Ovary (tissue), 9 donors: ENCODE data around the gene DGKD. TPM values are rescaled to one million over a fixed set of nuclear protein-coding genes. Genes with fewer than 3 reads are reported as not detected.

Source experiments
- DNase-seq, 5 donors: peaks; one replicate each; pipeline ENCODE4 v3.0.0-alpha.2; 2019 to 2020
- H3K27ac ChIP-seq, 2 donors: fragments of 200-600 bp; one replicate each; pipeline versions ENCODE4 v1.5.1 to v1.8.0; 2019 to 2022
- H3K27me3 ChIP-seq: fragments of 200-600 bp; one replicate; pipeline ENCODE4 v1.8.0; 2022
- H3K36me3 ChIP-seq: fragments of 200-600 bp; sonication (generic); one replicate; pipeline ENCODE4 v1.5.1; 2019
- H3K4me1 ChIP-seq: one replicate; pipeline ENCODE4 v1.8.1; 2013; ENCODE audit warnings: mild to moderate bottlenecking, moderate library complexity; ENCODE audit not compliant: insufficient read depth
- H3K4me3 ChIP-seq: fragments of 200-600 bp; sonication (generic); one replicate; pipeline ENCODE4 v1.5.1; 2017
- H3K9me3 ChIP-seq, 2 donors: fragments of 200-600 bp in 1 of 2; sonication (generic) in 1 of 2; one replicate each; pipeline versions ENCODE4 v1.5.1 to v1.8.1; 2013 to 2019; ENCODE audit warnings: mild to moderate bottlenecking in 1 of 2, moderate library complexity in 1 of 2
- EP300 ChIP-seq: sonication (generic); formaldehyde crosslinking; IDR thresholded peaks from one replicate; pipeline ENCODE4 v1.6.1; 2017; ENCODE audit warnings: antibody characterized with exemption
- POLR2A ChIP-seq: fragments of 450-650 bp; IDR thresholded peaks from one replicate; pipeline ENCODE4 v1.6.1; 2017; ENCODE audit warnings: antibody characterized with exemption, mild to moderate bottlenecking, moderate library complexity
- WGBS, 3 donors: extraction: QIAGEN DNeasy Blood & Tissue Kit in 1 of 3; methylation state at CpG; one replicate each; pipeline versions ENCODE4 v1.1.5 to v1.1.7; 2013 to 2017; 5-methylcytosine and 5-hydroxymethylcytosine counted together
- intact Hi-C, 4 donors: fragments of 100-400 bp; cut with DNase I; formaldehyde crosslinking; loops; one replicate each; pipeline versions ENCODE4 v1.11.0 to v1.15.1; 2022 to 2023
- polyA plus RNA-seq, 2 donors: library from polyadenylated mRNA; stranded (reverse); fragments of 200-250 nt in 1 of 2; fragments of 350-450 nt in 1 of 2; fragmentation: Illumina TruSeq in 1 of 2; extraction: RNeasy Lipid Tissue Mini Kit (QIAGEN cat#74804) in 1 of 2; gene quantifications; one replicate each; pipeline ENCODE4 v1.2.3, GENCODE V29; 2013 to 2014
- total RNA-seq, 7 donors: library from RNA; depleted of rRNA in 2 of 7; stranded (reverse); fragments of >200 nt in 2 of 7; fragmentation: NEBNext Ultra II Directional in 3 of 7; extraction: Animal tissue kit (Norgen Biotek cat#: 25700) in 3 of 7; gene quantifications; one replicate each; pipeline versions ENCODE4 v1.1.0 to v1.2.4, GENCODE V29; 2016 to 2023
- TF ChIP-seq, protein P1 (sequence below), 3 donors: fragments of 450-650 bp in 2 of 3; fragments of 200-600 bp in 1 of 3; IDR thresholded peaks; one replicate each; pipeline versions ENCODE4 v1.5.1 to v1.8.0; 2016 to 2022; ENCODE audit warnings: antibody characterized with exemption in 3 of 3, mild to moderate bottlenecking in 1 of 3
- donor health status: DM: no; HTN: no; CAD: no; lungs with moderate emphysema.
- donor health status: DM: no; HTN: no; CAD: no.
- donor health status: Bipolar disorder and iron deficiency.
- donor health status: DM: yes; HTN: yes; CAD: no.
- donor health status: DM: no; HTN: no; CAD: no.
- donor health status: DM: yes; HTN: yes; CAD: no.

Gene DGKD
- total and polyA plus RNA-seq, 9 donors: 9.4 to 81.8 (median 36.3) TPM

DNA sequence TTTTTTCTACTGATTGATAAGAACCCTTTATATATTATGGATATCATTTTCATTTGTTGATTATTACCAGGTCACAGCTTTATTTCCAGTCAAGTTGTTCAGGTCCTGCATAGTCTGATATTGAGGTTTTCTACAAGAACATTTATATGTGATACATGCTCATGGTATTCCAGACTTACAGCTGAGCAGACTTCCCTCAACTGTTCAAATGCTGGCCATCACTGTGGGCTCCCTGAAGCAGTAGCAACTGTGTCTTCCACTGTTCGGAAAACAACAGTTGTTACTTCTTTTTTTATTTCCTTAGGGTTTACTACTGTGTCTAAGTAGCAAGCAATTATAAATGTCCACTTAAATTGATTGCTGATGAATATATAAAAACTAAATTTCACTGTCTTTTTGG is 79.5 kb downstream of the DGKD start:
- intact Hi-C loops: loop anchor here in 1 of 4 donors (2.0 kb wide), 1 partner anchor 79 kb away; the partner anchor contains the start of gene DGKD
- Histone ChIP-seq H3K27me3 (no peaks in the 10 kb centered on the region), H3K9me3 (no peaks in the 10 kb centered on the region), H3K36me3 (no peaks in the 10 kb centered on the region), H3K4me1 (no peaks in the 10 kb centered on the region), H3K27ac (no peak overlapping the region), H3K4me3 (no peak overlapping the region)
- TF ChIP-seq, protein P1, sequence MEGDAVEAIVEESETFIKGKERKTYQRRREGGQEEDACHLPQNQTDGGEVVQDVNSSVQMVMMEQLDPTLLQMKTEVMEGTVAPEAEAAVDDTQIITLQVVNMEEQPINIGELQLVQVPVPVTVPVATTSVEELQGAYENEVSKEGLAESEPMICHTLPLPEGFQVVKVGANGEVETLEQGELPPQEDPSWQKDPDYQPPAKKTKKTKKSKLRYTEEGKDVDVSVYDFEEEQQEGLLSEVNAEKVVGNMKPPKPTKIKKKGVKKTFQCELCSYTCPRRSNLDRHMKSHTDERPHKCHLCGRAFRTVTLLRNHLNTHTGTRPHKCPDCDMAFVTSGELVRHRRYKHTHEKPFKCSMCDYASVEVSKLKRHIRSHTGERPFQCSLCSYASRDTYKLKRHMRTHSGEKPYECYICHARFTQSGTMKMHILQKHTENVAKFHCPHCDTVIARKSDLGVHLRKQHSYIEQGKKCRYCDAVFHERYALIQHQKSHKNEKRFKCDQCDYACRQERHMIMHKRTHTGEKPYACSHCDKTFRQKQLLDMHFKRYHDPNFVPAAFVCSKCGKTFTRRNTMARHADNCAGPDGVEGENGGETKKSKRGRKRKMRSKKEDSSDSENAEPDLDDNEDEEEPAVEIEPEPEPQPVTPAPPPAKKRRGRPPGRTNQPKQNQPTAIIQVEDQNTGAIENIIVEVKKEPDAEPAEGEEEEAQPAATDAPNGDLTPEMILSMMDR (IDR thresholded peaks at IDR 0.05): no peak
- TF ChIP-seq POLR2A: no peak
- no peak for TF ChIP-seq EP300
- DNase-seq: peak in 1 of 5 donors; percentile 2
- WGBS, 3 donors: 80 to 92% (median 89%) methylated on average over 1 of the region's 1 CpG

DNA sequence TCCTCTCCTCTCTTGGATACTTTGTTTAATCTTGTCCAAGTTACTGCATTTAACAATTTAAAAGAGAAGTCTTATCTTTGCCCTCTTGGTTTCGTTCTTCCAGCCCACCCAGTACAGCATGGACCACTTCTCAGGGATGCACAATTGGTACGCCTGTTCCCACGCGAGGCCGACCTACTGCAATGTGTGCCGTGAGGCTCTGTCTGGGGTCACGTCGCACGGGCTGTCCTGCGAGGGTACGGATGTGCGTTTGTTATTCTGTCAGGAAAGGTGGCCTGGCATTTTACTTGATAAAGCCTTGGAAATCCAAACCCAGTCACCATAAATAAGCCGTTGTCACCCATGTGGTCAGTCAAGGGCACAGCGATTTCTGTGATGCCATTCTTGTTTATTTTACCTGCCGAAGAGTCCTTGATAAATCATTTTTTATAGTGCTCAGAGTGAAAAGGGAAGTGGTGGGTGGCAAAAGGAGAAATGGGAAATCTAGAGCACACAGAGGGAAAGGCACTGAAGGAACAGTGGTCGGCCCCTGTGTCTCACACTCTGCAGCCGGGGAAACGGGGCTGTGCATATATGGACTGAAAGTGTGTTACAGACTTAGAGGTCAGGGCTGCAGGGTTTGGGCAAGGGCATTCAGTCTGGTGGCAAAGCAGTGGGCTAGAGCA is 80.5 kb downstream of the DGKD start:
- no peak overlapping the region for H3K4me3 ChIP-seq
- H3K4me1 ChIP-seq: peaks cover 4% of the 10 kb centered on the region
- 88 to 89% (median 89%) methylated on average over 18 of the region's 18 CpGs for WGBS, 3 donors
- no peaks in the 10 kb centered on the region for H3K36me3 ChIP-seq
- intact Hi-C loops: loop anchor here in 1 of 4 donors (2.0 kb wide), 1 partner anchor 80 kb away; the partner anchor contains the start of gene DGKD
- DNase-seq: peak in 2 of 5 donors; percentile 10 to 15
- TF ChIP-seq, protein P1 (IDR thresholded peaks at IDR 0.05): no peak
- no peaks in the 10 kb centered on the region for H3K27me3 ChIP-seq
- no peak overlapping the region for H3K27ac ChIP-seq
- H3K9me3 ChIP-seq: no peaks in the 10 kb centered on the region

DNA sequence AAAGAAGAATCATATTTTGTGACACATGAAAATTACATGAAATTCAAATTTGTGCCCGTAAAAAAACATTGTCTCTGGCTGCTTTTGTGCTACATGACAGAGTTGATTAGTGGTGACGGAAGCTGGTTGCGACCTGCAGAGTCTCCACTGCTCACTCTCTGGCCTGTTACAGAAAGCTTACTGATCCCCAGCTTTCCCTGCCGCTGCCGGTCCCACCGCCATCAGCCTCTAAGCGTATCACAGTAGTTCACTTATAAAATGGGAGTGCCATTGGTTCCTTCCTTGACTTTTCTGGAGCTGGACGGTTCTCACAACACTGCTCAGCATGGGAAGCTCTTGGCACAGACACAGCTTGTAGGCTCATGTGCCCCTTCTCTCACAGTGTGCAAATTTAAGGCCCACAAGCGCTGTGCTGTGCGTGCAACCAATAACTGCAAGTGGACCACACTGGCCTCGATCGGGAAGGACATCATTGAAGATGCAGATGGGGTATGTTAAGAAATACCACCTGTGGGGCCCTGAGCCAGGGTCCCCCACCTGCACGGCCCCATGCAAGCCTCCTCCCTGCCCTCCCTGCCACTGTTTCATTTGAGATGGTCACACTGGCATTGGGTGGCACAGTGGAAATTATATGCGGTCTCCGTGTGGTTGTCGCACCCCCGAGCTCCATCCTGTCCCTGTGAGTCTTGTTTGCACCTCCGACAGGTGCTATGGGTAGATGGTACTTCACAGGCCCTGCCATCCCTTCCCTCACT is 81.3 kb downstream of the DGKD start:
- no peaks in the 10 kb centered on the region for H3K9me3 ChIP-seq
- no peak overlapping the region for H3K4me3 ChIP-seq
- H3K4me1 ChIP-seq: peaks cover 4% of the 10 kb centered on the region
- H3K27ac ChIP-seq: no peak overlapping the region
- H3K27me3 ChIP-seq: no peaks in the 10 kb centered on the region
- intact Hi-C loops: loop anchor here in 1 of 4 donors (2.0 kb wide), 1 partner anchor 81 kb away; the partner anchor contains the start of gene DGKD
- H3K36me3 ChIP-seq: no peaks in the 10 kb centered on the region
- WGBS, 3 donors: 93 to 94% (median 94%) methylated on average over 18 of the region's 18 CpGs
- peak in 2 of 5 donors; percentile 14 to 15 for DNase-seq
- TF ChIP-seq, protein P1 (IDR thresholded peaks at IDR 0.05): no peak
- no peak for TF ChIP-seq EP300
- no peak for TF ChIP-seq POLR2A

DNA sequence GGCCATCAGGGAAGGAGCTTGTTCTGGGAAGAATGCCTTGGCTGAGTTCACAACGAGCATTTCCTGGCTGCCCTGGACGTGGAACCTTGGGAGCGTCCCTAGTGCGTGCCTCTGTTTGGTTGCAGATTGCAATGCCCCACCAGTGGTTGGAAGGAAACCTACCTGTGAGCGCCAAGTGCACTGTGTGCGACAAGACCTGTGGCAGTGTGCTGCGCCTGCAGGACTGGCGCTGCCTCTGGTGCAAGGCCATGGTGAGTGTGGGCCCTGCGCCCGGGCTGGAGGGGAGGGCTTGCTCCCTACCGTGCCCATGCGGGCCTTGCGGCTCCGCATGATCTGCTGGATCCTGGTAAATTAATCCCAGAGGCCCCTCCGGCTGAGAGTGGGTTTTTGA is 81.9 kb downstream of the DGKD start:
- no peaks in the 10 kb centered on the region for H3K36me3 ChIP-seq
- no peak overlapping the region for H3K4me3 ChIP-seq
- TF ChIP-seq EP300: no peak
- TF ChIP-seq, protein P1 (IDR thresholded peaks at IDR 0.05): no peak
- 92 to 94% (median 94%) methylated on average over 15 of the region's 15 CpGs for WGBS, 3 donors
- no peaks in the 10 kb centered on the region for H3K27me3 ChIP-seq
- no peaks in the 10 kb centered on the region for H3K9me3 ChIP-seq
- peak in 1 of 5 donors; percentile 10 for DNase-seq
- peaks cover 4% of the 10 kb centered on the region for H3K4me1 ChIP-seq
- intact Hi-C loops: no loop called here
- no peak overlapping the region for H3K27ac ChIP-seq
